ENCODE results near the gene AHCY. TPM values are rescaled to one million over a fixed set of nuclear protein-coding genes. Genes with fewer than 3 reads are reported as not detected.
"Not testable (repeated sequence)": the region's sequence is repeated elsewhere in the genome, so short reads cannot be mapped to it uniquely, and the experiment has no call there.

AHCY gene
- total RNA-seq, 4 donors from 2014 or later: 109 to 138 (median 124) TPM

GRCh38 chr20:34294563-34294962, 8.6 kb downstream of the AHCY start:
- peaks cover 18 to 32% of the 10 kb centered on the region in 2 donors for H3K36me3 ChIP-seq
- 88 to 94% methylated on average over 7 of the region's 7 CpGs for WGBS, 2 donors

GRCh38 chr20:34293589-34293988, 9.6 kb downstream of the AHCY start:
- intact Hi-C loops (cut with DNase I): no loop called here
- 84% methylated on average over 7 of the region's 7 CpGs for WGBS, 2 donors
- no peaks in the 10 kb centered on the region for H3K9me3 ChIP-seq
- no peak overlapping the region for H3K27ac ChIP-seq
- H3K4me3 ChIP-seq (replicated peaks in 1 of 3): no peak overlapping the region
- no peak for DNase-seq
- H3K4me1 ChIP-seq: no peaks in the 10 kb centered on the region
- H3K27me3 ChIP-seq: no peaks in the 10 kb centered on the region
- no peak for TF ChIP-seq CTCF (IDR thresholded peaks at IDR 0.05)
- no peak for TF ChIP-seq POLR2A (IDR thresholded peaks at IDR 0.05)
- peaks cover 18 to 33% of the 10 kb centered on the region in 2 donors for H3K36me3 ChIP-seq

More at GRCh38 chr20:34294563-34294962, 8.6 kb downstream of the AHCY start:
- TF ChIP-seq POLR2A (IDR thresholded peaks at IDR 0.05) (no peak), CTCF (IDR thresholded peaks at IDR 0.05) (no peak)
- Histone ChIP-seq H3K4me3 (replicated peaks in 1 of 3) (no peak overlapping the region), H3K4me1 (peaks cover 0 to 4% of the 10 kb centered on the region in 2 donors), H3K27ac (no peak overlapping the region), H3K27me3 (no peaks in the 10 kb centered on the region), H3K9me3 (no peaks in the 10 kb centered on the region)
- intact Hi-C loops (cut with DNase I): no loop called here
- no peak for DNase-seq

- WGBS, 2 donors: 75 to 93% methylated on average over 5 of the region's 5 CpGs
- no peaks in the 10 kb centered on the region for H3K4me1 ChIP-seq
- no peaks in the 10 kb centered on the region for H3K27me3 ChIP-seq
- TF ChIP-seq CTCF (IDR thresholded peaks at IDR 0.05) (no peak), POLR2A (IDR thresholded peaks at IDR 0.05) (no peak)
- DNase-seq: no peak
- H3K9me3 ChIP-seq: no peaks in the 10 kb centered on the region
- no peak overlapping the region for H3K4me3 ChIP-seq (replicated peaks in 1 of 3)
- H3K36me3 ChIP-seq: peaks cover 22 to 33% of the 10 kb centered on the region in 2 donors
- no peak overlapping the region for H3K27ac ChIP-seq
- intact Hi-C loops (cut with DNase I): no loop called here
Measured at GRCh38 chr20:34293119-34293518, 10.0 kb downstream of the AHCY start.

- Histone ChIP-seq H3K4me1 (no peaks in the 10 kb centered on the region), H3K27ac (no peak overlapping the region), H3K36me3 (peaks cover 25 to 38% of the 10 kb centered on the region in 2 donors), H3K9me3 (no peaks in the 10 kb centered on the region), H3K27me3 (no peaks in the 10 kb centered on the region), H3K4me3 (replicated peaks in 1 of 3) (no peak overlapping the region)
- DNase-seq: no peak
- intact Hi-C loops (cut with DNase I): no loop called here
- 92 to 100% methylated on average over 2 to 3 of the region's 3 CpGs for WGBS, 2 donors
- TF ChIP-seq CTCF (IDR thresholded peaks at IDR 0.05) (no peak), POLR2A (IDR thresholded peaks at IDR 0.05) (no peak)
Measured at GRCh38 chr20:34292496-34292895, 10.7 kb downstream of the AHCY start.

GRCh38 chr20:34290471-34290870, 12.7 kb downstream of the AHCY start:
- no peaks in the 10 kb centered on the region for H3K27me3 ChIP-seq
- 95 to 100% methylated on average over 5 to 11 of the region's 11 CpGs for WGBS, 2 donors
- H3K27ac ChIP-seq: no peak overlapping the region
- no peak for TF ChIP-seq POLR2A (IDR thresholded peaks at IDR 0.05)
- TF ChIP-seq CTCF (IDR thresholded peaks at IDR 0.05): no peak
- DNase-seq: no peak
- no peaks in the 10 kb centered on the region for H3K4me1 ChIP-seq
- H3K4me3 ChIP-seq (replicated peaks in 1 of 3): no peak overlapping the region
- H3K9me3 ChIP-seq: no peaks in the 10 kb centered on the region
- H3K36me3 ChIP-seq: peaks cover 26 to 39% of the 10 kb centered on the region in 2 donors
- intact Hi-C loops (cut with DNase I): no loop called here

GRCh38 chr20:34287500-34287899, 15.7 kb downstream of the AHCY start:
- H3K27me3 ChIP-seq; H3K4me1 ChIP-seq; H3K9me3 ChIP-seq; DNase-seq; H3K27ac ChIP-seq; H3K4me3 ChIP-seq (replicated peaks in 1 of 3); intact Hi-C loops (cut with DNase I): not testable (repeated sequence)
- WGBS, 2 donors: 91 to 95% methylated on average over 5 of the region's 5 CpGs
- H3K36me3 ChIP-seq: peaks cover 46 to 51% of the 10 kb centered on the region in 2 donors

Data from thyroid gland (tissue), 4 donors.